Measurements from ENCODE around the gene SAT1.

DNA sequence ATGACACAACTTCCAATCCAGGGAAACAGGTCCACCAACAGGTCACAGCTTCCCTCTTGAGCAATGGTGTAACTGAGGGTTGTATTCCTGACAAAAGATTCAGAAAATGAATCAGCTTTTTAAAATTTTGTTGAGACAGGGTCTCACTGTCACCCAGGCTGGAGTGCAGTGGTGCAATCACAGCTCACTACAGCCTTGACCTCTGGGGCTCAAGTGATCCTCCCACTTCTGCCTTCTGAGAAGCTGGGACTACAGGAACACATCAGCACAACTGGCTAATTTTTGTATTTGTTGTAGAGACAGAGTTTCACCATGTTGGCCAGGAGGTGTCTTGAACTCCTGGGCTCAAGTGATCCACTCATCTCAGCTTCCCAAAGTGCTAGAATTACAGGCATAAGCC is 43.7 kb downstream of the SAT1 start:
- TF ChIP-seq POLR2A (IDR thresholded peaks at IDR 0.05; ENCODE audit: low read depth, low read length): no peak
- TF ChIP-seq ZZZ3 (IDR thresholded peaks at IDR 0.05; ENCODE audit: control insufficient read depth, insufficient read length, low read depth): no peak
- TF ChIP-seq SIX5 (IDR thresholded peaks at IDR 0.05; ENCODE audit: low read depth, low read length, severe bottlenecking): no peak
- TF ChIP-seq REST (IDR thresholded peaks at IDR 0.05; ENCODE audit: low read depth, low read length): no peak
- TF ChIP-seq ZNF217 (IDR thresholded peaks at IDR 0.05): no peak
- no peak for TF ChIP-seq JUND (IDR thresholded peaks at IDR 0.05; ENCODE audit: low read depth, low read length)
- TF ChIP-seq, protein P1, sequence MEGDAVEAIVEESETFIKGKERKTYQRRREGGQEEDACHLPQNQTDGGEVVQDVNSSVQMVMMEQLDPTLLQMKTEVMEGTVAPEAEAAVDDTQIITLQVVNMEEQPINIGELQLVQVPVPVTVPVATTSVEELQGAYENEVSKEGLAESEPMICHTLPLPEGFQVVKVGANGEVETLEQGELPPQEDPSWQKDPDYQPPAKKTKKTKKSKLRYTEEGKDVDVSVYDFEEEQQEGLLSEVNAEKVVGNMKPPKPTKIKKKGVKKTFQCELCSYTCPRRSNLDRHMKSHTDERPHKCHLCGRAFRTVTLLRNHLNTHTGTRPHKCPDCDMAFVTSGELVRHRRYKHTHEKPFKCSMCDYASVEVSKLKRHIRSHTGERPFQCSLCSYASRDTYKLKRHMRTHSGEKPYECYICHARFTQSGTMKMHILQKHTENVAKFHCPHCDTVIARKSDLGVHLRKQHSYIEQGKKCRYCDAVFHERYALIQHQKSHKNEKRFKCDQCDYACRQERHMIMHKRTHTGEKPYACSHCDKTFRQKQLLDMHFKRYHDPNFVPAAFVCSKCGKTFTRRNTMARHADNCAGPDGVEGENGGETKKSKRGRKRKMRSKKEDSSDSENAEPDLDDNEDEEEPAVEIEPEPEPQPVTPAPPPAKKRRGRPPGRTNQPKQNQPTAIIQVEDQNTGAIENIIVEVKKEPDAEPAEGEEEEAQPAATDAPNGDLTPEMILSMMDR (IDR thresholded peaks at IDR 0.05 in 2 of 3, conservative IDR thresholded peaks at IDR 0.05 in 1 of 3; ENCODE audit: control insufficient read depth in 2 of 3, extremely low read depth in 1 of 3, insufficient read depth in 1 of 3, low read depth in 3 of 3, low read length in 3 of 3): no peak
- TF ChIP-seq GABPA (IDR thresholded peaks at IDR 0.05; ENCODE audit: low read depth): no peak
- TF ChIP-seq TAF1 (IDR thresholded peaks at IDR 0.05; ENCODE audit: borderline replicate concordance, low read depth, low read length): no peak
